Measurements from ENCODE around the gene GAB3. TPM values are rescaled to one million over a fixed set of nuclear protein-coding genes. Genes with fewer than 3 reads are reported as not detected.

Gene GAB3
- polyA plus RNA-seq, 2 of the 4 experiments (the other 2 are of a cell fraction), result 0.13 to 0.39 TPM

- H3K9me3 ChIP-seq, result no peaks in the 10 kb centered on the region
- no peak for TF ChIP-seq HOXB13 (CRISPR knock-in tag; IDR thresholded peaks at IDR 0.05; ENCODE audit: low read depth)
- TF ChIP-seq RNF2 (IDR thresholded peaks at IDR 0.05; ENCODE audit: borderline replicate concordance, low read depth), result no peak
- TF ChIP-seq HOXB5 (CRISPR knock-in tag; IDR thresholded peaks at IDR 0.05), result no peak
- TF ChIP-seq ATOH8 (CRISPR knock-in tag; IDR thresholded peaks at IDR 0.05; ENCODE audit: low read depth), result no peak
- no peak for TF ChIP-seq POLR2AphosphoS2 (conservative IDR thresholded peaks at IDR 0.05; ENCODE audit: low read length)
- TF ChIP-seq CTCF (IDR thresholded peaks at IDR 0.05), result no peak
- TF ChIP-seq HDAC2 (IDR thresholded peaks at IDR 0.05), result no peak
- no peak for TF ChIP-seq FOXS1 (CRISPR knock-in tag; IDR thresholded peaks at IDR 0.05)
- no peak for TF ChIP-seq CEBPB (IDR thresholded peaks at IDR 0.05)
- TF ChIP-seq MAX (IDR thresholded peaks at IDR 0.05), result no peak
- no peak for TF ChIP-seq HEYL (CRISPR knock-in tag; IDR thresholded peaks at IDR 0.05)
- TF ChIP-seq FOSL2 (IDR thresholded peaks at IDR 0.05), result no peak
- no peak for TF ChIP-seq FOSL2 (CRISPR knock-in tag; IDR thresholded peaks at IDR 0.05)
- TF ChIP-seq ZSCAN20 (CRISPR knock-in tag; IDR thresholded peaks at IDR 0.05), result no peak
- 0 out of 3 replicates have a peak, but pooled peaks cover 5% of the 10 kb centered on the region for H3K4me1 ChIP-seq
- no peak overlapping the region for H3K27ac ChIP-seq
- FAIRE-seq (no peak), DNase-seq (ENCODE audit: low read depth in 1 of 2, low spot score in 1 of 2) (no peak), ATAC-seq (peak in 1 of 2 experiments; percentile 26; a peak in 1 of 6 replicates)
- H3K4me3 ChIP-seq, result no peak overlapping the region
- WGBS (ENCODE audit: missing lambda C conversion rate), result 50% methylated on average over 5 of the region's 5 CpGs
- ChIA-PET CTCF (interaction anchor here (1.1 to 5.2 kb wide), 2 partner anchors 29 to 33 kb away, joined by 3 to 44 read pairs; partner anchors contain the start of gene GAB3), POLR2A (no interaction called here)
- H3K4me2 ChIP-seq, result no peak overlapping the region
Measured at GRCh38 chrX:154715825-154716224, 35.1 kb downstream of the GAB3 start.

- peak; percentile 96 for FAIRE-seq
- 9% methylated on average over 2 of the region's 2 CpGs for WGBS (ENCODE audit: missing lambda C conversion rate)
Measured at GRCh38 chrX:154714925-154715324, 36.0 kb downstream of the GAB3 start.

More at GRCh38 chrX:154714925-154715324, 36.0 kb downstream of the GAB3 start:
- DNase-seq (ENCODE audit: low read depth in 1 of 2, low spot score in 1 of 2), result peak; percentile 45 to 53
- TF ChIP-seq ELK1 (IDR thresholded peaks at IDR 0.05; ENCODE audit: low read depth, low read length) (no peak), SMC3 (IDR thresholded peaks at IDR 0.05) (peak; percentile 58), CTCF (IDR thresholded peaks at IDR 0.05) (peak; percentile 65), RAD21 (conservative IDR thresholded peaks at IDR 0.05 in 1 of 2, IDR thresholded peaks at IDR 0.05 in 1 of 2) (peak; percentile 70 to 76)
- H3K4me3 ChIP-seq, result no peak overlapping the region
- no peaks in the 10 kb centered on the region for H3K9me3 ChIP-seq
- 0 out of 3 replicates have a peak, but pooled peaks cover 5% of the 10 kb centered on the region for H3K4me1 ChIP-seq
- ChIA-PET POLR2A (no interaction called here), CTCF (no interaction called here)
- no peak overlapping the region for H3K4me2 ChIP-seq
- no peak overlapping the region for H3K27ac ChIP-seq
- peak; percentile 85 to 94 for ATAC-seq

Data from A549 (cell line).